ENCODE data around the gene INHBE.

DNA sequence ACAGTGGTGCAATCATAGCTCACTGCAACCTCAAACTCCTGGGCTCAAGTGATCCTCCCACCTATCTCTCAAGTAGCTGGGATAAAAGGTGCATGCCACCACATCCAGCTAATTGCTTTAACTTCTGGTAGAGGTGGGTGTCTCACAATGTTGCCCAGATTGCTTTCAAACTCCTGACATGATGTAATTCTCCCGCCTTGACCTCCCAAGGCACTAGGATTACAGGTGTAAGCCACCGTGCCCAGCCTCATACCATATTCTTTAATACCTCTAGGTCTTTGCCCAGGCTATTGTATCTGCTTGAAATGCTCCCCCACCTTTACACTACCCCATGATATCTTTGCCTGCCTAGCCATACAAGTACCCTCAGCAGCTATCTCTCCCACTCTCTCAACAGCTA lies 35.6 kb upstream of the INHBE start:
- TF ChIP-seq, protein P1, sequence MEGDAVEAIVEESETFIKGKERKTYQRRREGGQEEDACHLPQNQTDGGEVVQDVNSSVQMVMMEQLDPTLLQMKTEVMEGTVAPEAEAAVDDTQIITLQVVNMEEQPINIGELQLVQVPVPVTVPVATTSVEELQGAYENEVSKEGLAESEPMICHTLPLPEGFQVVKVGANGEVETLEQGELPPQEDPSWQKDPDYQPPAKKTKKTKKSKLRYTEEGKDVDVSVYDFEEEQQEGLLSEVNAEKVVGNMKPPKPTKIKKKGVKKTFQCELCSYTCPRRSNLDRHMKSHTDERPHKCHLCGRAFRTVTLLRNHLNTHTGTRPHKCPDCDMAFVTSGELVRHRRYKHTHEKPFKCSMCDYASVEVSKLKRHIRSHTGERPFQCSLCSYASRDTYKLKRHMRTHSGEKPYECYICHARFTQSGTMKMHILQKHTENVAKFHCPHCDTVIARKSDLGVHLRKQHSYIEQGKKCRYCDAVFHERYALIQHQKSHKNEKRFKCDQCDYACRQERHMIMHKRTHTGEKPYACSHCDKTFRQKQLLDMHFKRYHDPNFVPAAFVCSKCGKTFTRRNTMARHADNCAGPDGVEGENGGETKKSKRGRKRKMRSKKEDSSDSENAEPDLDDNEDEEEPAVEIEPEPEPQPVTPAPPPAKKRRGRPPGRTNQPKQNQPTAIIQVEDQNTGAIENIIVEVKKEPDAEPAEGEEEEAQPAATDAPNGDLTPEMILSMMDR (IDR thresholded peaks at IDR 0.05), result no peak
- no peak for TF ChIP-seq POLR2A (IDR thresholded peaks at IDR 0.05)

Data from body of pancreas (tissue), 4 donors.